K562 (cell line): ENCODE data around the gene SDE2. TPM values are rescaled to one million over a fixed set of nuclear protein-coding genes. Genes with fewer than 3 reads are reported as not detected.

Experiments
- ADNP ChIP-seq: fragments of 200-800 bp; sonication (Bioruptor generic); IDR thresholded peaks from 2 replicates; pipeline ENCODE4 v1.6.1; 2016; ENCODE audit warnings: missing genetic modification characterization, missing compliant biosample characterization
- ARID1B ChIP-seq: fragments of 450-650 bp; IDR thresholded peaks from 2 replicates; pipeline ENCODE4 v1.6.1; 2016; ENCODE audit warnings: antibody characterized with exemption, mild to moderate bottlenecking, inconsistent platforms
- ATF1 ChIP-seq, 2 experiments: fragments of 450-650 bp in 1 of 2; IDR thresholded peaks; 2 replicates each; pipeline ENCODE4 v1.6.1; 2016; ENCODE audit warnings: missing compliant biosample characterization in 1 of 2, missing genetic modification characterization in 1 of 2
- C11orf30 ChIP-seq: fragments of 450-650 bp; IDR thresholded peaks from 2 replicates; pipeline ENCODE4 v1.6.1; 2016; ENCODE audit warnings: low read depth, mild to moderate bottlenecking
- CBX8 ChIP-seq: fragments of 200-600 bp; sonication (generic); IDR thresholded peaks from 2 replicates; pipeline ENCODE4 v1.6.1; 2012; ENCODE audit warnings: borderline replicate concordance, mixed run types, low read depth, mild to moderate bottlenecking, moderate library complexity, mixed read lengths, low read length, control low read depth, inconsistent platforms; ENCODE audit not compliant: poor library complexity, severe bottlenecking; ENCODE audit errors: extremely low read depth
- DACH1 ChIP-seq: fragments of 450-650 bp; IDR thresholded peaks from 2 replicates; pipeline ENCODE4 v1.6.1; 2018; ENCODE audit not compliant: partially characterized antibody
- ESRRA ChIP-seq: fragments of 450-650 bp; IDR thresholded peaks from 2 replicates; pipeline ENCODE4 v1.6.1; 2014; ENCODE audit warnings: low read depth, mild to moderate bottlenecking, moderate library complexity, borderline replicate concordance
- MAFG ChIP-seq: fragments of 450-650 bp; conservative IDR thresholded peaks from 2 replicates; pipeline ENCODE4 v1.6.1; 2016; ENCODE audit warnings: missing genetic modification characterization, missing compliant biosample characterization
- MAFK ChIP-seq: IDR thresholded peaks from 2 replicates; pipeline ENCODE4 v1.6.1; 2011; ENCODE audit warnings: low read length, improper control_type of control experiment
- MECOM ChIP-seq: fragments of 250-450 bp; sonication (Bioruptor Pico); IDR thresholded peaks from 2 replicates; pipeline ENCODE4 v1.8.0; 2022; ENCODE audit warnings: inconsistent platforms
- PRPF4 ChIP-seq: fragments of 200-400 bp; formaldehyde crosslinking; IDR thresholded peaks from one replicate; pipeline ENCODE4 v1.6.1; 2017; ENCODE audit warnings: low read length, low read depth, mild to moderate bottlenecking; ENCODE audit not compliant: insufficient read depth, poor library complexity, severe bottlenecking
- RNF2 ChIP-seq: sonication (generic); IDR thresholded peaks from 2 replicates; pipeline ENCODE4 v1.6.1; 2016
- SMAD1 ChIP-seq: fragments of 150-350 bp; IDR thresholded peaks from 2 replicates; pipeline ENCODE4 v1.6.1; 2014; ENCODE audit warnings: low read length, low read depth; ENCODE audit not compliant: partially characterized antibody
- SREBF2 ChIP-seq: sonication (generic); formaldehyde crosslinking; IDR thresholded peaks from 2 replicates; pipeline ENCODE4 v1.4.0; 2020; ENCODE audit warnings: mild to moderate bottlenecking, missing genetic modification reagents
- polyA plus RNA-seq, 8 experiments: library from polyadenylated mRNA; depleted of rRNA in 4 of 8; stranded (reverse) in 5 of 8; unstranded in 3 of 8; fragments of >200 nt; fragmentation: Nextera tagmentation in 2 of 8; fragmentation: Illumina TruSeq in 1 of 8; extraction: Ambion mirVana in 2 of 8; extraction: Trizol in 1 of 8; gene quantifications; 2 replicates each; pipeline versions ENCODE4 v1.2.1 to v1.2.3, GENCODE V29; 2011 to 2014; ENCODE audit warnings: inconsistent platforms in 1 of 8, missing spikeins in 1 of 8
- total RNA-seq, 7 experiments: library from RNA; depleted of rRNA in 6 of 7; stranded (reverse); fragments of >200 nt in 6 of 7; fragmentation: Illumina TruSeq in 2 of 7; extraction: Trizol in 2 of 7; gene quantifications; 2 replicates each; pipeline versions ENCODE4 v1.2.1 to v1.2.3, GENCODE V29; 2011 to 2021; ENCODE audit warnings: low replicate concordance in 1 of 7
- TF ChIP-seq, protein P1 (sequence below): sonication (generic); formaldehyde crosslinking; IDR thresholded peaks from 2 replicates; pipeline ENCODE4 v1.8.1; 2022; ENCODE audit warnings: missing genetic modification reagents
- TF ChIP-seq, protein P2 (sequence below): fragments of 450-650 bp; IDR thresholded peaks from 2 replicates; pipeline ENCODE4 v1.6.1; 2016; ENCODE audit warnings: mild to moderate bottlenecking
- TF ChIP-seq, protein P3 (sequence below): fragments of 450-650 bp; IDR thresholded peaks from 2 replicates; pipeline ENCODE4 v1.7.1; 2018; ENCODE audit warnings: mild to moderate bottlenecking, low read depth; ENCODE audit not compliant: partially characterized antibody
- TF ChIP-seq, protein P4 (sequence below): fragments of 450-650 bp; IDR thresholded peaks from 2 replicates; pipeline ENCODE4 v1.6.1; 2016
- TF ChIP-seq, protein P5 (sequence below): fragments of 250-450 bp; sonication (Bioruptor Pico); IDR thresholded peaks from 2 replicates; pipeline ENCODE4 v1.8.0; 2021; ENCODE audit warnings: moderate library complexity, mild to moderate bottlenecking, inconsistent platforms
- TF ChIP-seq, protein P6 (sequence below): IDR thresholded peaks from 2 replicates; pipeline ENCODE4 v1.6.1; 2011; ENCODE audit not compliant: insufficient read length; ENCODE audit errors: extremely low read depth

SDE2 gene
- total and polyA plus RNA-seq, 9 of the 15 experiments (the other 6 are each of a cell fraction or from before 2014, with no cell fraction given) = 14.3 to 62.3 (median 46.0) TPM

- TF ChIP-seq, protein P1, sequence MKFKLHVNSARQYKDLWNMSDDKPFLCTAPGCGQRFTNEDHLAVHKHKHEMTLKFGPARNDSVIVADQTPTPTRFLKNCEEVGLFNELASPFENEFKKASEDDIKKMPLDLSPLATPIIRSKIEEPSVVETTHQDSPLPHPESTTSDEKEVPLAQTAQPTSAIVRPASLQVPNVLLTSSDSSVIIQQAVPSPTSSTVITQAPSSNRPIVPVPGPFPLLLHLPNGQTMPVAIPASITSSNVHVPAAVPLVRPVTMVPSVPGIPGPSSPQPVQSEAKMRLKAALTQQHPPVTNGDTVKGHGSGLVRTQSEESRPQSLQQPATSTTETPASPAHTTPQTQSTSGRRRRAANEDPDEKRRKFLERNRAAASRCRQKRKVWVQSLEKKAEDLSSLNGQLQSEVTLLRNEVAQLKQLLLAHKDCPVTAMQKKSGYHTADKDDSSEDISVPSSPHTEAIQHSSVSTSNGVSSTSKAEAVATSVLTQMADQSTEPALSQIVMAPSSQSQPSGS (CRISPR knock-in tag) = no peak
- TF ChIP-seq MECOM (CRISPR knock-in tag) (no peak), DACH1 (no peak), MAFG (tag) (peak; percentile 72), CBX8 (no peak), PRPF4 (no peak), ARID1B (0 out of 2 replicates have a peak, but pooled peaks have one; percentile 18), ATF1 (CRISPR knock-in tag; IDR thresholded peaks at IDR 0.05) (no peak), ATF1 (tag; IDR thresholded peaks at IDR 0.05) (0 out of 2 replicates have a peak, but pooled peaks have one; percentile 14), ADNP (tag) (peak; percentile 8; the same call in 1 of the 2 replicates), SREBF2 (CRISPR knock-in tag) (no peak), MAFK (peak; percentile 52), SMAD1 (no peak), RNF2 (no peak), ESRRA (no peak), C11orf30 (peak; percentile 83)
- TF ChIP-seq, protein P2, sequence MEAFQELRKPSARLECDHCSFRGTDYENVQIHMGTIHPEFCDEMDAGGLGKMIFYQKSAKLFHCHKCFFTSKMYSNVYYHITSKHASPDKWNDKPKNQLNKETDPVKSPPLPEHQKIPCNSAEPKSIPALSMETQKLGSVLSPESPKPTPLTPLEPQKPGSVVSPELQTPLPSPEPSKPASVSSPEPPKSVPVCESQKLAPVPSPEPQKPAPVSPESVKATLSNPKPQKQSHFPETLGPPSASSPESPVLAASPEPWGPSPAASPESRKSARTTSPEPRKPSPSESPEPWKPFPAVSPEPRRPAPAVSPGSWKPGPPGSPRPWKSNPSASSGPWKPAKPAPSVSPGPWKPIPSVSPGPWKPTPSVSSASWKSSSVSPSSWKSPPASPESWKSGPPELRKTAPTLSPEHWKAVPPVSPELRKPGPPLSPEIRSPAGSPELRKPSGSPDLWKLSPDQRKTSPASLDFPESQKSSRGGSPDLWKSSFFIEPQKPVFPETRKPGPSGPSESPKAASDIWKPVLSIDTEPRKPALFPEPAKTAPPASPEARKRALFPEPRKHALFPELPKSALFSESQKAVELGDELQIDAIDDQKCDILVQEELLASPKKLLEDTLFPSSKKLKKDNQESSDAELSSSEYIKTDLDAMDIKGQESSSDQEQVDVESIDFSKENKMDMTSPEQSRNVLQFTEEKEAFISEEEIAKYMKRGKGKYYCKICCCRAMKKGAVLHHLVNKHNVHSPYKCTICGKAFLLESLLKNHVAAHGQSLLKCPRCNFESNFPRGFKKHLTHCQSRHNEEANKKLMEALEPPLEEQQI = no peak
- TF ChIP-seq, protein P3, sequence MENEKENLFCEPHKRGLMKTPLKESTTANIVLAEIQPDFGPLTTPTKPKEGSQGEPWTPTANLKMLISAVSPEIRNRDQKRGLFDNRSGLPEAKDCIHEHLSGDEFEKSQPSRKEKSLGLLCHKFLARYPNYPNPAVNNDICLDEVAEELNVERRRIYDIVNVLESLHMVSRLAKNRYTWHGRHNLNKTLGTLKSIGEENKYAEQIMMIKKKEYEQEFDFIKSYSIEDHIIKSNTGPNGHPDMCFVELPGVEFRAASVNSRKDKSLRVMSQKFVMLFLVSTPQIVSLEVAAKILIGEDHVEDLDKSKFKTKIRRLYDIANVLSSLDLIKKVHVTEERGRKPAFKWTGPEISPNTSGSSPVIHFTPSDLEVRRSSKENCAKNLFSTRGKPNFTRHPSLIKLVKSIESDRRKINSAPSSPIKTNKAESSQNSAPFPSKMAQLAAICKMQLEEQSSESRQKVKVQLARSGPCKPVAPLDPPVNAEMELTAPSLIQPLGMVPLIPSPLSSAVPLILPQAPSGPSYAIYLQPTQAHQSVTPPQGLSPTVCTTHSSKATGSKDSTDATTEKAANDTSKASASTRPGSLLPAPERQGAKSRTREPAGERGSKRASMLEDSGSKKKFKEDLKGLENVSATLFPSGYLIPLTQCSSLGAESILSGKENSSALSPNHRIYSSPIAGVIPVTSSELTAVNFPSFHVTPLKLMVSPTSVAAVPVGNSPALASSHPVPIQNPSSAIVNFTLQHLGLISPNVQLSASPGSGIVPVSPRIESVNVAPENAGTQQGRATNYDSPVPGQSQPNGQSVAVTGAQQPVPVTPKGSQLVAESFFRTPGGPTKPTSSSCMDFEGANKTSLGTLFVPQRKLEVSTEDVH = no peak
- TF ChIP-seq, protein P4, sequence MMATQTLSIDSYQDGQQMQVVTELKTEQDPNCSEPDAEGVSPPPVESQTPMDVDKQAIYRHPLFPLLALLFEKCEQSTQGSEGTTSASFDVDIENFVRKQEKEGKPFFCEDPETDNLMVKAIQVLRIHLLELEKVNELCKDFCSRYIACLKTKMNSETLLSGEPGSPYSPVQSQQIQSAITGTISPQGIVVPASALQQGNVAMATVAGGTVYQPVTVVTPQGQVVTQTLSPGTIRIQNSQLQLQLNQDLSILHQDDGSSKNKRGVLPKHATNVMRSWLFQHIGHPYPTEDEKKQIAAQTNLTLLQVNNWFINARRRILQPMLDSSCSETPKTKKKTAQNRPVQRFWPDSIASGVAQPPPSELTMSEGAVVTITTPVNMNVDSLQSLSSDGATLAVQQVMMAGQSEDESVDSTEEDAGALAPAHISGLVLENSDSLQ = peak; percentile 42; the same call in 1 of the 2 replicates
- TF ChIP-seq, protein P5, sequence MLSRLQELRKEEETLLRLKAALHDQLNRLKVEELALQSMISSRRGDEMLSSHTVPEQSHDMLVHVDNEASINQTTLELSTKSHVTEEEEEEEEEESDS = no peak
- TF ChIP-seq, protein P6, sequence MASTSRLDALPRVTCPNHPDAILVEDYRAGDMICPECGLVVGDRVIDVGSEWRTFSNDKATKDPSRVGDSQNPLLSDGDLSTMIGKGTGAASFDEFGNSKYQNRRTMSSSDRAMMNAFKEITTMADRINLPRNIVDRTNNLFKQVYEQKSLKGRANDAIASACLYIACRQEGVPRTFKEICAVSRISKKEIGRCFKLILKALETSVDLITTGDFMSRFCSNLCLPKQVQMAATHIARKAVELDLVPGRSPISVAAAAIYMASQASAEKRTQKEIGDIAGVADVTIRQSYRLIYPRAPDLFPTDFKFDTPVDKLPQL = no peak
Observed at GRCh38 chr1:226023735-226024134, 24.6 kb upstream of the SDE2 start (continued).
